GM23338 (cell line): ENCODE measurements around the gene MRPS12. TPM values are rescaled to one million over a fixed set of nuclear protein-coding genes. Genes with fewer than 3 reads are reported as not detected.

Experiments
- ATAC-seq: fragments of 200-7000 bp; cut with Tn5 transposase; 3 replicates; pipeline ENCODE4 v1.9.1; 2020
- DNase-seq: peaks from one replicate; pipeline ENCODE4 v3.0.0-alpha.2; 2015; ENCODE audit warnings: low spot score
- H2AFZ ChIP-seq: fragments of 200-600 bp; sonication (generic); 2 replicates; pipeline ENCODE4 v1.8.0; 2016; ENCODE audit warnings: antibody characterized with exemption, mild to moderate bottlenecking, moderate library complexity
- H3F3A ChIP-seq: fragments of 200-600 bp; sonication (generic); replicated peaks from 2 replicates; pipeline ENCODE4 v1.8.0; 2017; ENCODE audit warnings: antibody characterized with exemption, mixed run types, low read depth
- H3K27ac ChIP-seq: fragments of 200-600 bp; sonication (generic); 2 replicates; pipeline ENCODE4 v1.6.1; 2016; ENCODE audit warnings: low read depth
- H3K27me3 ChIP-seq: fragments of 200-600 bp; sonication (generic); 2 replicates; pipeline ENCODE4 v1.8.0; 2016; ENCODE audit warnings: mild to moderate bottlenecking, mixed run types, moderate library complexity; ENCODE audit not compliant: insufficient read depth
- H3K36me3 ChIP-seq: fragments of 200-600 bp; sonication (generic); 2 replicates; pipeline ENCODE4 v1.8.0; 2016; ENCODE audit warnings: mild to moderate bottlenecking; ENCODE audit not compliant: insufficient read depth
- H3K4me1 ChIP-seq: fragments of 200-600 bp; sonication (generic); 2 replicates; pipeline ENCODE4 v1.8.0; 2016; ENCODE audit warnings: mild to moderate bottlenecking, moderate library complexity; ENCODE audit not compliant: insufficient read depth
- H3K4me2 ChIP-seq: fragments of 200-600 bp; sonication (generic); 2 replicates; pipeline ENCODE4 v1.7.1; 2017; ENCODE audit warnings: mixed run types
- H3K4me3 ChIP-seq: fragments of 200-600 bp; sonication (generic); 2 replicates; pipeline ENCODE4 v1.6.1; 2016; ENCODE audit warnings: mixed run types
- H3K79me2 ChIP-seq: fragments of 200-600 bp; sonication (generic); replicated peaks from 2 replicates; pipeline ENCODE4 v1.8.0; 2017; ENCODE audit warnings: mild to moderate bottlenecking; ENCODE audit not compliant: insufficient read depth
- H3K9me2 ChIP-seq: fragments of 200-600 bp; sonication (generic); 2 replicates; pipeline ENCODE4 v1.8.0; 2017; ENCODE audit not compliant: insufficient read depth
- H4K20me1 ChIP-seq: fragments of 200-600 bp; sonication (generic); replicated peaks from 2 replicates; pipeline ENCODE4 v1.8.0; 2017; ENCODE audit warnings: mild to moderate bottlenecking; ENCODE audit not compliant: insufficient read depth
- H3K27ac Mint-ChIP-seq: 2 replicates; pipeline ENCODE4 v1.8.0; 2020; ENCODE audit warnings: inconsistent platforms, mild to moderate bottlenecking, moderate library complexity, mixed read lengths
- H3K27me3 Mint-ChIP-seq: 3 replicates; pipeline ENCODE4 v1.8.0; 2022; ENCODE audit warnings: low read depth, mild to moderate bottlenecking, moderate library complexity, mixed read lengths, inconsistent platforms; ENCODE audit not compliant: insufficient read depth, poor library complexity
- H3K36me3 Mint-ChIP-seq: 3 replicates; pipeline ENCODE4 v1.8.0; 2021; ENCODE audit warnings: low read depth, mild to moderate bottlenecking, inconsistent platforms, moderate library complexity, mixed read lengths
- H3K4me1 Mint-ChIP-seq: 3 replicates; pipeline ENCODE4 v1.8.0; 2020; ENCODE audit warnings: mild to moderate bottlenecking, inconsistent platforms, mixed read lengths
- H3K4me3 Mint-ChIP-seq: 3 replicates; pipeline ENCODE4 v1.8.0; 2021; ENCODE audit warnings: moderate library complexity, mild to moderate bottlenecking, inconsistent platforms, mixed read lengths
- H3K9me3 Mint-ChIP-seq: 3 replicates; pipeline ENCODE4 v1.8.0; 2020; ENCODE audit warnings: moderate library complexity, mild to moderate bottlenecking, inconsistent platforms, mixed read lengths
- CREB1 ChIP-seq: fragments of 250-450 bp; sonication (Bioruptor Pico); IDR thresholded peaks from 2 replicates; pipeline ENCODE4 v1.5.0; 2020; ENCODE audit warnings: low read depth, mild to moderate bottlenecking, moderate library complexity
- CTCF ChIP-seq, 2 experiments: fragments of 200-600 bp in 1 of 2; sonication (generic) in 1 of 2; conservative IDR thresholded peaks; 2 replicates each; pipeline versions ENCODE4 v1.5.1 to v1.6.1; 2016 to 2017; ENCODE audit warnings: antibody characterized with exemption in 2 of 2, low read depth in 2 of 2, mild to moderate bottlenecking in 2 of 2, moderate library complexity in 1 of 2
- EZH2 ChIP-seq: fragments of 200-600 bp; sonication (generic); IDR thresholded peaks from one replicate; pipeline ENCODE4 v1.8.0; 2017; ENCODE audit warnings: antibody characterized with exemption, mild to moderate bottlenecking, low read depth; ENCODE audit not compliant: unreplicated experiment
- EZH2phosphoT487 ChIP-seq: fragments of 200-600 bp; sonication (generic); IDR thresholded peaks from one replicate; pipeline ENCODE4 v1.8.1; 2018; ENCODE audit warnings: antibody characterized with exemption; ENCODE audit not compliant: unreplicated experiment
- JUNB ChIP-seq: IDR thresholded peaks from one replicate; pipeline ENCODE4 v1.6.1; 2016; ENCODE audit warnings: antibody characterized with exemption; ENCODE audit not compliant: unreplicated experiment
- NANOG ChIP-seq: IDR thresholded peaks from 2 replicates; pipeline ENCODE4 v1.6.1; 2016; ENCODE audit warnings: antibody characterized with exemption, borderline replicate concordance
- POLR2AphosphoS5 ChIP-seq: IDR thresholded peaks from 2 replicates; pipeline ENCODE4 v1.6.1; 2016; ENCODE audit warnings: antibody characterized with exemption, low read depth
- STAT1 ChIP-seq: IDR thresholded peaks from one replicate; pipeline ENCODE4 v1.6.1; 2016; ENCODE audit warnings: antibody characterized with exemption; ENCODE audit not compliant: unreplicated experiment
- polyA plus RNA-seq: library from polyadenylated mRNA; unstranded; fragments of >200 nt; fragmentation: Nextera tagmentation; extraction: Ambion mirVana; gene quantifications from 2 replicates; pipeline ENCODE4 v1.2.1, GENCODE V29; 2016
- total RNA-seq: library from RNA; depleted of rRNA; stranded (reverse); fragments of >200 nt; shearing (Covaris generic); gene quantifications from 2 replicates; pipeline ENCODE4 v1.2.3, GENCODE V29; 2014
- TF ChIP-seq, protein P1 (sequence below): IDR thresholded peaks from 2 replicates; pipeline ENCODE4 v1.6.1; 2016; ENCODE audit warnings: antibody characterized with exemption

Gene MRPS12
- total and polyA plus RNA-seq, 2 experiments from 2014 or later: 74.1 to 86.3 TPM

DNA sequence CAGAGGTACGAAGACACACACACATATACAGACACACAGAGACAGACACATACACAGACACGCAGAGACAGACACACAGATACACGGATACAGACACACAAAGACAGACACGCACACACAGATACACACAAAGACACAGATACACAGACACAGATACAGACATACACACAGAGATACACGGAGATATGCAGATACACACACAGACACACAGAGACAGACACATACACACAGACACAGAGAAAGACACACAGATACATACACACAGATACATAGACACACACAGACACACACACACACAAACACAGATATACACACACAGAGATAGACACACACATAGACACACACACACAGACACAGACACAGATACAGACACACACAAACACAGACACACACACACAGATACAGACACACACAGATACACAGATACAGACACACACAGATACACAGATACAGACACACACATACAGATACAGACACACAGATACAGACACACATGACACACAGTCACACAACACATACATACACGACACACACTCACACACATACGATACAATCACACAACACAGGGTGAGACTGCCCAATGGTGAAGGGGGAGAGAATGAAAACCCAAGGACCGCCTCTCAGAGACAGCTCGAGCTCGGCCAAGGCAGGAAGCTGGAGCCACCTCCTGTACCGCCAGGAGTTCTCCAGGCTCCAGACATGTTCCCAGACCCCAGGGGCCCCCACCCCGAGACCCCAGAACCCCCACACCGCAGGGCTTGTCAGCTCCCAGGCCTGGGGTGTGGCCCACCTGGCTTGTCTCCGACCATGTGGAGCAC is 9.9 kb upstream of the MRPS12 start:
- Mint-ChIP-seq H3K27me3 (no peaks in the 10 kb centered on the region), H3K4me1 (no peaks in the 10 kb centered on the region), H3K27ac (no peak overlapping the region), H3K36me3 (peaks cover 36% of the 10 kb centered on the region), H3K9me3 (no peaks in the 10 kb centered on the region), H3K4me3 (no peak overlapping the region)
- Histone ChIP-seq H3K36me3 (peaks cover 18% of the 10 kb centered on the region; the same call in 1 of the 2 replicates), H4K20me1 (no peaks in the 10 kb centered on the region; the same call in 1 of the 2 replicates), H3K27me3 (no peaks in the 10 kb centered on the region), H3K4me1 (no peaks in the 10 kb centered on the region), H2AFZ (no peak overlapping the region), H3K79me2 (no peaks in the 10 kb centered on the region), H3F3A (0 out of 2 replicates have a peak, but pooled peaks cover 9% of the 10 kb centered on the region), H3K4me3 (no peak overlapping the region), H3K27ac (no peak overlapping the region), H3K4me2 (no peak overlapping the region), H3K9me2 (no peaks in the 10 kb centered on the region)
- TF ChIP-seq, protein P1, sequence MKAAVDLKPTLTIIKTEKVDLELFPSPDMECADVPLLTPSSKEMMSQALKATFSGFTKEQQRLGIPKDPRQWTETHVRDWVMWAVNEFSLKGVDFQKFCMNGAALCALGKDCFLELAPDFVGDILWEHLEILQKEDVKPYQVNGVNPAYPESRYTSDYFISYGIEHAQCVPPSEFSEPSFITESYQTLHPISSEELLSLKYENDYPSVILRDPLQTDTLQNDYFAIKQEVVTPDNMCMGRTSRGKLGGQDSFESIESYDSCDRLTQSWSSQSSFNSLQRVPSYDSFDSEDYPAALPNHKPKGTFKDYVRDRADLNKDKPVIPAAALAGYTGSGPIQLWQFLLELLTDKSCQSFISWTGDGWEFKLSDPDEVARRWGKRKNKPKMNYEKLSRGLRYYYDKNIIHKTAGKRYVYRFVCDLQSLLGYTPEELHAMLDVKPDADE: no peak
- TF ChIP-seq POLR2AphosphoS5 (no peak), EZH2 (no peak), CTCF (conservative IDR thresholded peaks at IDR 0.05; ENCODE audit: low read depth in 2 of 2) (no peak), JUNB (no peak), EZH2phosphoT487 (no peak)
- ATAC-seq (no peak), DNase-seq (no peak)

DNA sequence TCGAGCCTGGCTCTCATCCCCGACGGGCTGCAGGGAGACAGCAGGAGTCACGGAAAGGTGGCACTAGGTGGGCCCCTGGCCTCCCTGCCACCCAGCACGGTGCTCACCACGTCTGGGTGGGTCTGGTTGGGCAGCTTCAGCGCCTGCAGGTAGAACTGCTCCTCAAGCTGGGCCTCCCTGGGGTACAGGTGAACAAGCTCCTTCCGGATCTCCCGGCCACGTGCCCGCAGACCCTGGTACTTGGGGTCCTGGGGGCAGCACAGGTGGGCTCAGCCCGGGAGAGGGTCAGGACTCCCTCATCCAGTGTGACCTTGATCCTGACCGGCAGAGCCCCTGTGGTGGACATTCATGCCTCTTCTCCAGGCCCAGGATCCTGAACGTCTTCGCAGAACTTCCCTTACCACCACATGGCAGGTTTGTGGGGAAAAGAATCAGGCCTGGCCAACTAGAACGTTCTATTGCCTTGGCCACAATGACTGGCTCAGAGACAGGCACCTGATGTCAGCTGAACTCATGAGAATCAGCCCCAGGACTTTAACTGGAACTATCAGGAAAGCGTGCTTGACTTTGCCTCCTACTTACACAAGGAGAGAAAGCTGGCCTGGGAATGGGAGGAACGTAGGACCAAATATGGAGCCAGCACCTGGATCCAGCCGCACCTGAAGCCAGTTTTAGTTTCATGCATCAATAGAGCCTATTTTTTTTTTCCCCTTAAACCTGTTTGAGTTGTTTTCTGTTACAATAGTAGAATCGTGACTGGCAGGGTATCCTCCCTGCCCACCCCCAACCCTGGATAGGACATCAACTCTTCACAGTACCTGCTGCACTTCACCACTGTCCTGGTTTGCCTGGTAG is 9.1 kb upstream of the MRPS12 start:
- H3K4me1 ChIP-seq: no peaks in the 10 kb centered on the region
- no peak overlapping the region for H2AFZ ChIP-seq
- H3K27ac ChIP-seq: no peak overlapping the region
- DNase-seq (no peak), ATAC-seq (no peak)
- peaks cover 41% of the 10 kb centered on the region for H3K36me3 Mint-ChIP-seq
- no peaks in the 10 kb centered on the region; the same call in 1 of the 2 replicates for H4K20me1 ChIP-seq
- H3K4me3 ChIP-seq: no peak overlapping the region
- H3K4me3 Mint-ChIP-seq: no peak overlapping the region
- H3K27ac Mint-ChIP-seq: no peak overlapping the region
- no peaks in the 10 kb centered on the region for H3K27me3 ChIP-seq
- no peaks in the 10 kb centered on the region for H3K9me3 Mint-ChIP-seq
- H3K36me3 ChIP-seq: peaks cover 18% of the 10 kb centered on the region; the same call in 1 of the 2 replicates
- H3K79me2 ChIP-seq: no peaks in the 10 kb centered on the region
- H3K4me1 Mint-ChIP-seq: no peaks in the 10 kb centered on the region
- H3K27me3 Mint-ChIP-seq: no peaks in the 10 kb centered on the region
- 0 out of 2 replicates have a peak, but pooled peaks cover 9% of the 10 kb centered on the region for H3F3A ChIP-seq
- no peaks in the 10 kb centered on the region for H3K9me2 ChIP-seq
- no peak overlapping the region for H3K4me2 ChIP-seq
- TF ChIP-seq, protein P1: no peak
- TF ChIP-seq CREB1 (CRISPR knock-in tag): no peak
- TF ChIP-seq STAT1: no peak
- TF ChIP-seq EZH2: no peak
- no peak for TF ChIP-seq JUNB
- no peak for TF ChIP-seq NANOG
- no peak for TF ChIP-seq POLR2AphosphoS5
